IMR-90 (cell line): ENCODE results near the gene ANK3. TPM values are rescaled to one million over a fixed set of nuclear protein-coding genes. Genes with fewer than 3 reads are reported as not detected.

Experiments
- ATAC-seq: fragments of 200-7000 bp; cut with Tn5 transposase; 2 replicates; pipeline ENCODE4 v1.9.1; 2020; ENCODE audit warnings: low read depth, mild to moderate bottlenecking, moderate library complexity
- BruUV-seq: library from RNA; stranded (reverse); fragments of 400-500 nt; replicated peaks from 2 replicates; lab custom pipeline; 2021; lab: Mats Ljungman, UMichigan
- CTCF ChIA-PET: fragments of 300-600 bp; formaldehyde crosslinking; extraction: SDS; loops from one replicate; lab custom pipeline; 2021; ENCODE audit warnings: antibody characterized with exemption; lab: Yijun Ruan, JAX
- POLR2A ChIA-PET: fragments of 300-600 bp; sonication (Branson Sonifier 250); formaldehyde crosslinking; loops from one replicate; lab custom pipeline; 2022; ENCODE audit warnings: antibody characterized with exemption; ENCODE audit not compliant: unreplicated experiment; lab: Charles Lee
- DNase-seq: peaks from one replicate; pipeline ENCODE4 v3.0.0; 2013
- H2AFZ ChIP-seq: replicated peaks from 2 replicates; pipeline ENCODE3; 2013; ENCODE audit warnings: low read length, mild to moderate bottlenecking; ENCODE audit not compliant: poor library complexity
- H2AK5ac ChIP-seq: 2 replicates; pipeline ENCODE4 v1.6.1; 2013; ENCODE audit warnings: low read depth, low read length, inconsistent platforms
- H2AK9ac ChIP-seq: replicated peaks from 2 replicates; pipeline ENCODE3; 2013; ENCODE audit warnings: mild to moderate bottlenecking, low read depth, low read length, moderate library complexity; ENCODE audit not compliant: poor library complexity
- H2BK120ac ChIP-seq: 2 replicates; pipeline ENCODE4 v1.6.1; 2013; ENCODE audit warnings: low read depth, low read length, inconsistent platforms
- H2BK15ac ChIP-seq: 3 replicates; pipeline ENCODE4 v1.6.1; 2013; ENCODE audit warnings: low read depth, low read length, inconsistent platforms
- H2BK20ac ChIP-seq: 2 replicates; pipeline ENCODE4 v1.6.1; 2013; ENCODE audit warnings: low read depth, mild to moderate bottlenecking, inconsistent platforms, low read length, moderate library complexity
- H2BK5ac ChIP-seq: 2 replicates; pipeline ENCODE4 v1.6.1; 2013; ENCODE audit warnings: mild to moderate bottlenecking, low read depth, low read length, inconsistent platforms; ENCODE audit not compliant: poor library complexity, severe bottlenecking
- H3K14ac ChIP-seq: replicated peaks from 2 replicates; pipeline ENCODE4 v1.6.1; 2013; ENCODE audit warnings: low read depth, low read length, inconsistent platforms
- H3K18ac ChIP-seq: 2 replicates; pipeline ENCODE4 v1.6.1; 2013; ENCODE audit warnings: low read depth, low read length, control low read depth
- H3K23ac ChIP-seq: 2 replicates; pipeline ENCODE4 v1.6.1; 2013; ENCODE audit warnings: low read depth, low read length, inconsistent platforms
- H3K27ac ChIP-seq: 2 replicates; pipeline ENCODE4 v1.5.1; 2013; ENCODE audit warnings: mild to moderate bottlenecking, control low read depth, low read length; ENCODE audit not compliant: insufficient read depth
- H3K27me3 ChIP-seq: 2 replicates; pipeline ENCODE4 v1.6.1; 2013; ENCODE audit warnings: low read length; ENCODE audit not compliant: control insufficient read depth, insufficient read depth
- H3K36me3 ChIP-seq: 2 replicates; pipeline ENCODE4 v1.6.1; 2013; ENCODE audit warnings: low read length, mixed read lengths; ENCODE audit not compliant: control insufficient read depth, insufficient read depth
- H3K4ac ChIP-seq: 2 replicates; pipeline ENCODE4 v1.6.1; 2013; ENCODE audit warnings: low read depth, low read length, inconsistent platforms
- H3K4me1 ChIP-seq: 2 replicates; pipeline ENCODE4 v1.6.1; 2013; ENCODE audit warnings: low read length, mixed read lengths; ENCODE audit not compliant: control insufficient read depth, insufficient read depth
- H3K4me2 ChIP-seq: 2 replicates; pipeline ENCODE4 v1.6.1; 2013; ENCODE audit warnings: low read depth, mild to moderate bottlenecking, control low read depth, low read length, moderate library complexity
- H3K4me3 ChIP-seq: 2 replicates; pipeline ENCODE4 v1.5.1; 2013; ENCODE audit warnings: low read depth, mild to moderate bottlenecking, control low read depth, low read length, moderate library complexity; ENCODE audit not compliant: insufficient read depth
- H3K56ac ChIP-seq: 2 replicates; pipeline ENCODE4 v1.6.1; 2013; ENCODE audit warnings: low read length, inconsistent platforms; ENCODE audit not compliant: insufficient read depth; ENCODE audit errors: extremely low read depth
- H3K79me1 ChIP-seq, 2 experiments: 2 replicates each; pipeline ENCODE4 v1.6.1; 2013; ENCODE audit warnings: low read length in 2 of 2, inconsistent platforms in 1 of 2, low read depth in 1 of 2
- H3K9ac ChIP-seq: 2 replicates; pipeline ENCODE4 v1.6.1; 2013; ENCODE audit warnings: low read depth, low read length, control low read depth
- H3K9me1 ChIP-seq: 2 replicates; pipeline ENCODE4 v1.6.1; 2013; ENCODE audit warnings: low read length, inconsistent platforms; ENCODE audit not compliant: insufficient read depth
- H3K9me3 ChIP-seq: 2 replicates; pipeline ENCODE4 v1.6.1; 2013; ENCODE audit warnings: low read length; ENCODE audit not compliant: control insufficient read depth, insufficient read depth
- H4K20me1 ChIP-seq: 2 replicates; pipeline ENCODE4 v1.6.1; 2013; ENCODE audit warnings: low read length, inconsistent platforms; ENCODE audit not compliant: insufficient read depth
- H4K5ac ChIP-seq: 2 replicates; pipeline ENCODE4 v1.6.1; 2013; ENCODE audit warnings: mild to moderate bottlenecking, low read depth, low read length, control low read depth
- H4K8ac ChIP-seq, 2 experiments: 2 replicates each; pipeline ENCODE4 v1.6.1; 2013; ENCODE audit warnings: low read depth in 2 of 2, low read length in 2 of 2, control low read depth in 1 of 2, inconsistent platforms in 1 of 2
- H4K91ac ChIP-seq: 2 replicates; pipeline ENCODE4 v1.6.1; 2013; ENCODE audit warnings: low read depth, low read length, inconsistent platforms; ENCODE audit not compliant: insufficient read depth
- BHLHE40 ChIP-seq: fragments of 150-350 bp; IDR thresholded peaks from 2 replicates; pipeline ENCODE4 v1.6.1; 2016; ENCODE audit warnings: mild to moderate bottlenecking, low read depth, low read length
- FOS ChIP-seq: fragments of 150-350 bp; IDR thresholded peaks from 2 replicates; pipeline ENCODE4 v1.6.1; 2016; ENCODE audit warnings: low read depth, low read length
- SMC3 ChIP-seq: fragments of 150-350 bp; IDR thresholded peaks from 2 replicates; pipeline ENCODE4 v1.6.1; 2016; ENCODE audit warnings: low read depth, mild to moderate bottlenecking, antibody characterized with exemption, low read length, moderate library complexity
- WGBS, 2 experiments: methylation state at CpG; one replicate each; pipeline versions ENCODE4 v1.1.5 to v1.1.7; 2013; ENCODE audit warnings: missing lambda C conversion rate in 2 of 2; ENCODE audit not compliant: insufficient read length in 1 of 2; ENCODE audit errors: extremely low coverage in 2 of 2; 5-methylcytosine and 5-hydroxymethylcytosine counted together
- dilution Hi-C: fragments of 300-500 bp; cut with HindIII; formaldehyde crosslinking; loops from one replicate; pipeline ENCODE4 v1.14.3; 2018; ENCODE audit warnings: low sequenced_read_pairs; ENCODE audit not compliant: unreplicated experiment
- in situ Hi-C: fragments of 300-500 bp; cut with MboI; formaldehyde crosslinking; loops from 3 replicates; pipeline ENCODE4 v1.14.3; 2019; ENCODE audit warnings: low sequenced_read_pairs, inconsistent platforms, mixed read lengths
- intact Hi-C: fragments of 100-400 bp; cut with micrococcal nuclease; formaldehyde crosslinking; loops from 2 replicates; pipeline ENCODE4 v1.10.0; 2022
- polyA plus RNA-seq, 3 experiments: library from polyadenylated mRNA; depleted of rRNA; stranded (reverse); fragments of >200 nt; gene quantifications; 2 replicates each; pipeline ENCODE4 v1.2.3, GENCODE V29; 2012; ENCODE audit warnings: low replicate concordance in 1 of 3
- total RNA-seq: library from RNA; depleted of rRNA; stranded (reverse); fragments of >200 nt; gene quantifications from 2 replicates; pipeline ENCODE4 v1.2.3, GENCODE V29; 2012

Gene ANK3
- total and polyA plus RNA-seq, 2 of the 4 experiments (the other 2 are of a cell fraction) = 0.63 to 1.8 TPM

DNA sequence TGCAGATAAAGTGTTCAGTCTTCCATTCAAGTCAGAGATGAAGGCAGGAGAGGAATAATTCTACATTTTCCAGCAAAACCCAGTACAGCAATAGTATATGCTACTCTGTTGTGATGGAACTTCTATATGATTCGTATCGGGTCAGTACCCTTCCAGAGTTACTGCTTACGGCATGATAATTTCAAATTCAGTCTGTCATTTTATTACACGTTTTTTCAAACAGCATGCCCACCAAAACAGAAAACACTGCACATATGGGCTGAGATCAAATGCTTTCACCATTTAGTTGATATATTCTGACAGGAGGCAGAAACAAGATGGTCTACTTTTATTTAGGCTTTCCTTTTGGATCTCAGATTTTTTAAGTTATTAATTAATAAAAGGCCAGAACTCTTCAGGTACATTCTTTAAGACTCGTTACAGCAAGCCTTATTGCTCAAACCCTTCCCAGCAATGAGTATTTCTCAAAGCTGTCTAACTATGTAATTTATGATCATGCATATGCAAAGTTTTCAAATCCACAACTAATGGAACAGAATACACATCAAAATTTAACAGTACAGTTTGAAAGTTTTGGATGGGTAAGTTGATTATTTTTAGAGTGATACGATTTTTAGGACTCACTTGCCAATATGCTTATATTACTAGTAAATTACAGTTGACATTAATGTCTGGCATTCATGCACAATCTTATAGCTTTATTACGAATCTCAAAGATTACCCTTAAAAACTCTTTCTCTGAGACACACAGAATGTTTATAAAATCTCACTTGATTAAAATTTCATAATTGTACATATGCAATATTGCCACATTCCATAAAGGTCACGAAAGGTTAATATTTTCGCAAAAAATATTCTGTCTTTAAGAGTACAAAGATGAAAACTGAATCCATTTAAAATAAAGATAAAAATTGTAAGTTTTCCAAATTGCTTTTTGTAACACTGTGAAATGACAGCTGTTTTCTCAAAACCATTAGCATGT is 91.0 kb downstream of the ANK3 start:
- dilution Hi-C loops = no loop called here
- no peak overlapping the region for H2BK120ac ChIP-seq
- H3K4me1 ChIP-seq = no peaks in the 10 kb centered on the region
- H3K56ac ChIP-seq = no peak overlapping the region
- H3K9ac ChIP-seq = no peak overlapping the region
- no peak overlapping the region for H3K4me3 ChIP-seq
- ChIA-PET POLR2A (no interaction called here), CTCF (no interaction called here)
- H2AK5ac ChIP-seq = no peak overlapping the region
- H4K91ac ChIP-seq = no peak overlapping the region
- no peak overlapping the region for H2BK20ac ChIP-seq
- no TSS peak for BruUV-seq
- ATAC-seq = no peak
- no peak overlapping the region for H4K5ac ChIP-seq
- H3K18ac ChIP-seq = no peak overlapping the region
- in situ Hi-C loops = no loop called here
- no peaks in the 10 kb centered on the region for H3K9me3 ChIP-seq
- no peak overlapping the region for H2AFZ ChIP-seq
- H3K27ac ChIP-seq = no peak overlapping the region
- no peaks in the 10 kb centered on the region for H3K9me1 ChIP-seq
- no peak overlapping the region for H3K23ac ChIP-seq
- no peak for DNase-seq
- H3K4ac ChIP-seq = no peak overlapping the region
- WGBS, 2 experiments = no CpG with 5 or more reads among the region's 9 CpGs
- H2AK9ac ChIP-seq = no peak overlapping the region
- no peaks in the 10 kb centered on the region for H3K79me1 ChIP-seq
- H4K20me1 ChIP-seq = no peaks in the 10 kb centered on the region
- no peaks in the 10 kb centered on the region for H3K36me3 ChIP-seq
- H3K27me3 ChIP-seq = no peaks in the 10 kb centered on the region
- no peak overlapping the region for H4K8ac ChIP-seq
- H2BK15ac ChIP-seq = no peak overlapping the region
- no peak overlapping the region for H3K4me2 ChIP-seq
- no peak overlapping the region for H3K14ac ChIP-seq
- H2BK5ac ChIP-seq = no peak overlapping the region
- intact Hi-C loops = no loop called here
- TF ChIP-seq FOS (no peak), SMC3 (no peak), BHLHE40 (no peak)
